ENCODE results near the gene CXXC5. TPM values are rescaled to one million over a fixed set of nuclear protein-coding genes. Genes with fewer than 3 reads are reported as not detected.

CXXC5 gene
- total and polyA plus RNA-seq, 9 of the 15 experiments (the other 6 are each of a cell fraction or from before 2014, with no cell fraction given): 1.9 to 123 (median 45.8) TPM

GRCh38 chr5:139657363-139658321, 9.5 kb downstream of the CXXC5 start:
- Histone ChIP-seq H3K4me1 (replicated peaks in 1 of 2; ENCODE audit: control insufficient read depth in 2 of 2, insufficient read depth in 2 of 2, low read length in 2 of 2) (peaks cover 88 to 91% of the 10 kb centered on the region in 2 experiments), H3K9me1 (ENCODE audit: control insufficient read depth, insufficient read depth, low read length) (peaks cover 29% of the 10 kb centered on the region), H3K9ac (ENCODE audit: insufficient read depth in 1 of 2, low read depth in 2 of 2, low read length in 2 of 2) (peak overlapping the region; percentile 30 to 84; a peak in 3 of 4 replicates), H3K79me2 (ENCODE audit: control insufficient read depth, insufficient read depth, low read length) (peaks cover 99% of the 10 kb centered on the region), H2AFZ (ENCODE audit: low read depth, low read length) (no peak overlapping the region), H3K4me2 (ENCODE audit: insufficient read depth, low read length) (peak overlapping the region; percentile 51), H3K27me3 (ENCODE audit: control insufficient read depth in 2 of 2, insufficient read depth in 2 of 2, low read length in 2 of 2) (no peaks in the 10 kb centered on the region), H3K4me3 (no peak overlapping the region), H4K20me1 (replicated peaks; ENCODE audit: control insufficient read depth, insufficient read depth, low read length) (peaks cover 65% of the 10 kb centered on the region), H3K27ac (ENCODE audit: extremely low read depth, low read depth, low read length) (peak overlapping the region; percentile 89), H3K36me3 (ENCODE audit: control insufficient read depth, insufficient read depth, low read length) (peaks cover 41% of the 10 kb centered on the region; the same call in 2 of the 3 replicates), H3K9me3 (replicated peaks; ENCODE audit: control insufficient read depth, insufficient read depth, low read depth, low read length) (no peaks in the 10 kb centered on the region)
- CTCF ChIA-PET (ENCODE audit: low intra/inter-chr PET ratio): interaction anchor here (0.6 kb wide), 1 partner anchor 33 kb away, joined by 3 read pairs; no protein-coding TSS in a partner anchor
- BruUV-seq (replicated peaks): no TSS peak
- intact Hi-C loops (cut with micrococcal nuclease): no loop called here
- POLR2A ChIA-PET: interaction anchor here (1.0 to 5.6 kb wide), 5 partner anchors 7 to 33 kb away, joined by 4 to 33 read pairs (median 5); partner anchors contain the start of gene CXXC5
- WGBS (ENCODE audit: insufficient coverage, low coverage, missing lambda C conversion rate): 21% methylated on average over 10 of the region's 12 CpGs
- peak in 2 of 4 experiments; percentile 59 to 81 for DNase-seq (ENCODE audit: extremely low read depth in 1 of 4, low spot score in 3 of 4)
- FAIRE-seq: peak; percentile 52
- ATAC-seq: peak; percentile 12; the same call in 2 of the 3 replicates
- in situ Hi-C loops (cut with MboI): no loop called here
- TF ChIP-seq POLR2G (IDR thresholded peaks at IDR 0.05; ENCODE audit: low read depth, low read length): peak; percentile 30; the same call in 1 of the 2 replicates
- TF ChIP-seq FOXO4 (CRISPR knock-in tag; IDR thresholded peaks at IDR 0.05): no peak
- no peak for TF ChIP-seq TCF15 (CRISPR knock-in tag; IDR thresholded peaks at IDR 0.05)
- TF ChIP-seq CEBPG (CRISPR knock-in tag; IDR thresholded peaks at IDR 0.05): no peak
- no peak for TF ChIP-seq CEBPG (tag; conservative IDR thresholded peaks at IDR 0.05 in 1 of 2, IDR thresholded peaks at IDR 0.05 in 1 of 2)
- TF ChIP-seq CHD2 (IDR thresholded peaks at IDR 0.05; ENCODE audit: low read depth, low read length): no peak
- no peak for TF ChIP-seq PCBP1 (IDR thresholded peaks at IDR 0.05; ENCODE audit: low read depth, low read length, poor library complexity, severe bottlenecking)
- TF ChIP-seq KAT8 (IDR thresholded peaks at IDR 0.05; ENCODE audit: low read depth): no peak
- 0 out of 2 replicates have a peak, but pooled peaks have one; percentile 33 for TF ChIP-seq GATAD2A (IDR thresholded peaks at IDR 0.05)
- no peak for TF ChIP-seq RAD21 (CRISPR knock-in tag; conservative IDR thresholded peaks at IDR 0.05 in 1 of 2, IDR thresholded peaks at IDR 0.05 in 1 of 2)
- peak in 1 of 2 experiments; percentile 45; a peak in 1 of 4 replicates for TF ChIP-seq MAZ (CRISPR knock-in tag; conservative IDR thresholded peaks at IDR 0.05 in 1 of 2, IDR thresholded peaks at IDR 0.05 in 1 of 2)
- peak; percentile 84 for TF ChIP-seq ZNF24 (IDR thresholded peaks at IDR 0.05)
- no peak for TF ChIP-seq DDX20 (tag; IDR thresholded peaks at IDR 0.05; ENCODE audit: low read depth)
- TF ChIP-seq NR2C2 (CRISPR knock-in tag; IDR thresholded peaks at IDR 0.05): no peak
- 0 out of 2 replicates have a peak, but pooled peaks have one; percentile 31 for TF ChIP-seq NR2C2 (tag; IDR thresholded peaks at IDR 0.05)
- no peak for TF ChIP-seq ESRRA (IDR thresholded peaks at IDR 0.05; ENCODE audit: borderline replicate concordance, low read depth)

Measured in K562 (cell line).